ENCODE results near the gene QDPR.
"Not testable (repeated sequence)": the region's sequence is repeated elsewhere in the genome, so short reads cannot be mapped to it uniquely, and the experiment has no call there.

The QDPR gene

GRCh38 chr4:17463606-17464005 is 48.3 kb downstream of the QDPR start:
- no peak for TF ChIP-seq CTCF (IDR thresholded peaks at IDR 0.05; ENCODE audit: low read depth, low read length)
- no peak overlapping the region for H3K4me3 ChIP-seq (ENCODE audit: low read depth, low read length)

- H3K4me3 ChIP-seq (ENCODE audit: low read depth, low read length): no peak overlapping the region
- no peak for TF ChIP-seq CTCF (IDR thresholded peaks at IDR 0.05; ENCODE audit: low read depth, low read length)
Measured at GRCh38 chr4:17450269-17450804, 61.6 kb downstream of the QDPR start.

- TF ChIP-seq CTCF (IDR thresholded peaks at IDR 0.05; ENCODE audit: low read depth, low read length): no peak
- no peak overlapping the region for H3K4me3 ChIP-seq (ENCODE audit: low read depth, low read length)
Measured at GRCh38 chr4:17448689-17449088, 63.2 kb downstream of the QDPR start.

DNA sequence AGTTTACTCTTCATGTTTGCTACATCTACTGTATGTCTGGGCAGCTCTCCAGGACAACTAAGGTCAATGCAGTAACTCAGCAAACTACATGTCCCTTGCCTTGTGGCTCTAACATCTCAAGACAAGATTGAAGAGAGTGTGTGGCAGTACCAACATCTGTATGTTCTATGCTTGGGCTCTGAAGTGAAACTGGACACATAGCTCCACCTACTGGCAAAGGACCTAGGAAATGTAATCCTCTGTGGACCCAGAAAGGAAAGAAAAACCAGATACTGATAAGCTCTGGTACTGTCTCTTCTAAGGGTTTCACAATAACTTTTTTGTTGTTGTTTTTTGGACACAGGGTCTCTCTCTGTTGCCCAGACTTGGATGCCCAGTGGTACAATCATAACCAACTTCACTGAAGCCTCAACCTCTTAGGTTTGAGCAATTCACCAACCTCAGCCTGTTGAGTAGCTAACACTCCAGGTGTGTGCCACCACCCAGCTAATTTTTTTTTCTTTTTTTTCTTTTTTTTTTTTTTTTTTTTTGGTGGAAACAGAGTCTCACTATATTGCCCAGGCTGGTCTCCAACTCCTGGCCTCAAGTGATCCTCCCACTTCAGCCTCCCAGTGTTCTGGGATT is 64.1 kb downstream of the QDPR start:
- no peak overlapping the region for H3K4me3 ChIP-seq (ENCODE audit: low read depth, low read length)
- TF ChIP-seq CTCF (IDR thresholded peaks at IDR 0.05; ENCODE audit: low read depth, low read length): peak; percentile 73

GRCh38 chr4:17447056-17447455 is 64.8 kb downstream of the QDPR start:
- H3K4me3 ChIP-seq (ENCODE audit: low read depth, low read length): no peak overlapping the region
- TF ChIP-seq CTCF (IDR thresholded peaks at IDR 0.05; ENCODE audit: low read depth, low read length): no peak

DNA sequence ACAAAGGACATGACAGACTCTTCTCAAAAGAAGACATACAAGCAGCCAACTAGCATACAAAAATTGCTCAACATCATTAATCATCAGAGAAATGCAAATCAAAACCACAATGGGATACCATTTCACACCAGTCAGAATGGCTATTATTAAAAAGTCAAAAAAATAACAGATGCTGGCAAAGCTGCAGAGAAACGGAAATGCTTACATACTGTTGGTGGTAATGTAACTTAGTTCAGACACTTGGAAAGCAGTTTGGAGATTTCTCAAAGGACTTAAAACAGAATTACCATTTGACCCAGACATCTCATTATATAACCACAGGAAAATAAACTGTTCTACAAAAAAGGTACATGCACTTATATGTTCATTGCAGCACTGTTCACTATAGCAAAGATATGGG is 69.4 kb downstream of the QDPR start:
- not testable (repeated sequence) for H3K4me3 ChIP-seq (ENCODE audit: low read depth, low read length)

GRCh38 chr4:17437396-17437795 is 74.5 kb downstream of the QDPR start:
- TF ChIP-seq CTCF (IDR thresholded peaks at IDR 0.05; ENCODE audit: low read depth, low read length): no peak
- H3K4me3 ChIP-seq (ENCODE audit: low read depth, low read length): no peak overlapping the region

DNA sequence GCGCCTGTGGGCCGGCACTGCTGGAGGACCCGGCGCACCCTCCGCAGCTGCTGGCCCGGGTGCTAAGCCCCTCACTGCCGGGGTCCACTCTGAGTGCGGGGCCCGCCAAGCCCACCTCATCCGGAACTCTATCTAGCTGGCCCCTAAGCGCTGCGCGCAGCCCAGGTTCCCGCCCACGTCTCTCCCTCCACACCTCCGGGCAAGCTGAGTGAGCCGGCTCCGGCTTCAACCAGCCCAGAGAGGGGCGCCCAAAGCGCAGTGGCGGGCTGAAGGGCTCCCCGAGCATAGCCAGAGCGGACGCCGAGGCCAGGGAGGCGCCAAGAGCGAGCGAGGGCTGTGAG is 75.2 kb downstream of the QDPR start:
- no peak overlapping the region for H3K4me3 ChIP-seq (ENCODE audit: low read depth, low read length)
- TF ChIP-seq CTCF (IDR thresholded peaks at IDR 0.05; ENCODE audit: low read depth, low read length): no peak
